Panc1 (cell line): ENCODE results near the gene CFAP221. TPM values are rescaled to one million over a fixed set of nuclear protein-coding genes. Genes with fewer than 3 reads are reported as not detected.

Source experiments
- ATAC-seq: fragments of 200-7000 bp; cut with Tn5 transposase; 2 replicates; pipeline ENCODE4 v1.9.1; 2020; ENCODE audit warnings: mild to moderate bottlenecking, moderate library complexity
- BruUV-seq: library from RNA; stranded (reverse); fragments of 400-500 nt; replicated peaks from 2 replicates; lab custom pipeline; 2021; lab: Mats Ljungman, UMichigan
- CTCF ChIA-PET: fragments of 300-600 bp; sonication (Branson Sonifier 250); formaldehyde crosslinking; loops from one replicate; lab custom pipeline; 2022; ENCODE audit warnings: antibody characterized with exemption; lab: Charles Lee
- POLR2A ChIA-PET: fragments of 300-600 bp; sonication (Branson Sonifier 250); formaldehyde crosslinking; loops from one replicate; lab custom pipeline; 2022; ENCODE audit warnings: antibody characterized with exemption; lab: Charles Lee
- DNase-seq: peaks from one replicate; pipeline ENCODE4 v3.0.0-alpha.2; 2010; ENCODE audit warnings: low read depth, low spot score
- H3K27ac ChIP-seq: 2 replicates; pipeline ENCODE4 v1.5.1; 2011; ENCODE audit warnings: mild to moderate bottlenecking, low read length, inconsistent platforms
- H3K27me3 ChIP-seq: fragments of 200-500 bp; sonication (Bioruptor generic); 2 replicates; pipeline ENCODE4 v1.6.0; 2014; ENCODE audit warnings: low read length, inconsistent platforms; ENCODE audit not compliant: control insufficient read depth, insufficient read depth
- H3K36me3 ChIP-seq: fragments of 200-500 bp; sonication (Bioruptor generic); 2 replicates; pipeline ENCODE4 v1.5.1; 2014; ENCODE audit warnings: inconsistent platforms, mild to moderate bottlenecking, low read length, moderate library complexity; ENCODE audit not compliant: control insufficient read depth, insufficient read depth
- H3K4me1 ChIP-seq: 2 replicates; pipeline ENCODE4 v1.5.1; 2011; ENCODE audit warnings: inconsistent platforms, mild to moderate bottlenecking, low read length, moderate library complexity; ENCODE audit not compliant: control insufficient read depth, insufficient read depth
- H3K4me3 ChIP-seq, 2 experiments: 2 replicates each; pipeline ENCODE4 v1.5.1; 2011 to 2012; ENCODE audit warnings: low read depth in 2 of 2, low read length in 2 of 2, mild to moderate bottlenecking in 2 of 2, inconsistent platforms in 1 of 2, moderate library complexity in 1 of 2
- H3K9me3 ChIP-seq: fragments of 200-500 bp; sonication (Bioruptor generic); 2 replicates; pipeline ENCODE4 v1.5.1; 2014; ENCODE audit warnings: low read depth, mild to moderate bottlenecking, inconsistent platforms, low read length, moderate library complexity; ENCODE audit not compliant: control insufficient read depth, insufficient read depth
- CTCF ChIP-seq: fragments of 450-650 bp; IDR thresholded peaks from 2 replicates; pipeline ENCODE4 v1.5.1; 2017; ENCODE audit warnings: mild to moderate bottlenecking
- POLR2AphosphoS5 ChIP-seq: IDR thresholded peaks from 2 replicates; pipeline ENCODE4 v1.6.1; 2012; ENCODE audit warnings: mild to moderate bottlenecking, low read depth, low read length, moderate library complexity
- REST ChIP-seq, 2 experiments: IDR thresholded peaks; 2 replicates each; pipeline ENCODE4 v1.6.1; 2011 to 2012; ENCODE audit warnings: low read depth in 2 of 2, control low read depth in 1 of 2, low read length in 1 of 2, mild to moderate bottlenecking in 1 of 2, moderate library complexity in 1 of 2; ENCODE audit not compliant: insufficient read depth in 1 of 2
- SIN3A ChIP-seq: IDR thresholded peaks from 2 replicates; pipeline ENCODE4 v1.6.1; 2012; ENCODE audit warnings: low read depth, mild to moderate bottlenecking, low read length, moderate library complexity, borderline replicate concordance; ENCODE audit not compliant: insufficient read depth
- TCF7L2 ChIP-seq: IDR thresholded peaks from 2 replicates; pipeline ENCODE4 v1.6.1; 2011; ENCODE audit warnings: mild to moderate bottlenecking, low read depth, low read length, inconsistent platforms
- in situ Hi-C: cut with HindIII; loops from 2 replicates; pipeline ENCODE4 v1.10.0; 2016; ENCODE audit warnings: low sequenced_read_pairs, low pct_unique_long_range_greater_than_20kb
- intact Hi-C: fragments of 100-400 bp; cut with micrococcal nuclease; formaldehyde crosslinking; loops from one replicate; pipeline ENCODE4 v1.10.0; 2022; ENCODE audit not compliant: unreplicated experiment
- total RNA-seq: library from RNA; stranded (reverse); gene quantifications from one replicate; pipeline ENCODE4 v1.2.1, GENCODE V29; 2021; ENCODE audit not compliant: unreplicated experiment

The CFAP221 gene
- total RNA-seq, 1 experiment from 2014 or later, result not detected

DNA sequence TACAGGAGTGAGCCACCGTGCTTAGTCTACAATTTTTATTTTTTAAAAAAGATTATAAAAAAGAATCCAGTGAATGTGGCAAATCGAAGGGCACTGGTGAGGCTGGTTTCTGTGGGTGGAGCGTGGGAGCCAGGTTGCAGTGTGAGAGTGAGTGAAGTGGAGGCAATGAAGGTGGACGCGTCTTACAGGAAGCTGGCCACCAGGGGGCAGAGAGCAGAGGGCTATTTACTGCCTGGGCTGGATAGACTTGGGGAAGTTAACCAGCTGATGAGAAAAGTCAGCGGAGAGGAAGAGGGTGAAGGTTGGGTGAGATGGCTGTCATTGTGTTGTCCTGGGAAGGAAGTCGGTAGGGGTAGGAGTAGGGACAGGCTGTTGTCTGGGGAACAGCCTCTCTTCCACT, 26.8 kb upstream of the CFAP221 start:
- POLR2A ChIA-PET, result no interaction called here
- DNase-seq (peak; percentile 10), ATAC-seq (peak; percentile 83)
- Histone ChIP-seq H3K36me3 (no peaks in the 10 kb centered on the region), H3K27me3 (peaks cover 7% of the 10 kb centered on the region; the same call in 1 of the 2 replicates), H3K27ac (no peak overlapping the region), H3K4me1 (no peaks in the 10 kb centered on the region), H3K4me3 (no peak overlapping the region), H3K9me3 (no peaks in the 10 kb centered on the region)
- intact Hi-C loops, result no loop called here
- in situ Hi-C loops, result no loop called here
- CTCF ChIA-PET, result interaction anchor here (1.1 kb wide), 1 partner anchor 41 kb away, joined by 3 read pairs; no protein-coding TSS in a partner anchor
- TF ChIP-seq SIN3A (no peak), TCF7L2 (no peak), CTCF (peak; percentile 79)
- no TSS peak for BruUV-seq

- no peak for DNase-seq
- Histone ChIP-seq H3K4me3 (no peak overlapping the region), H3K9me3 (no peaks in the 10 kb centered on the region), H3K4me1 (peaks cover 2% of the 10 kb centered on the region; the same call in 1 of the 2 replicates), H3K27ac (no peak overlapping the region), H3K27me3 (peaks cover 11% of the 10 kb centered on the region; the same call in 1 of the 2 replicates), H3K36me3 (no peaks in the 10 kb centered on the region)
- in situ Hi-C loops, result no loop called here
- ChIA-PET CTCF (interaction anchor here (0.6 to 1.1 kb wide), 2 partner anchors 42 to 449 kb away, joined by 3 read pairs; no protein-coding TSS in a partner anchor), POLR2A (no interaction called here)
- intact Hi-C loops, result no loop called here
- no TSS peak for BruUV-seq
- ATAC-seq, result no peak
- TF ChIP-seq CTCF, result no peak
- TF ChIP-seq REST (IDR thresholded peaks at IDR 0.05; ENCODE audit: insufficient read depth in 1 of 2, low read depth in 2 of 2, low read length in 1 of 2), result no peak
- TF ChIP-seq POLR2AphosphoS5, result no peak
- TF ChIP-seq SIN3A, result no peak
- no peak for TF ChIP-seq TCF7L2
Observed at GRCh38 chr2:119518401-119519056, 25.7 kb upstream of the CFAP221 start.
